Measurements from ENCODE around the gene CARS2.
"Not testable (repeated sequence)": the region's sequence is repeated elsewhere in the genome, so short reads cannot be mapped to it uniquely, and the experiment has no call there.

The CARS2 gene

DNA sequence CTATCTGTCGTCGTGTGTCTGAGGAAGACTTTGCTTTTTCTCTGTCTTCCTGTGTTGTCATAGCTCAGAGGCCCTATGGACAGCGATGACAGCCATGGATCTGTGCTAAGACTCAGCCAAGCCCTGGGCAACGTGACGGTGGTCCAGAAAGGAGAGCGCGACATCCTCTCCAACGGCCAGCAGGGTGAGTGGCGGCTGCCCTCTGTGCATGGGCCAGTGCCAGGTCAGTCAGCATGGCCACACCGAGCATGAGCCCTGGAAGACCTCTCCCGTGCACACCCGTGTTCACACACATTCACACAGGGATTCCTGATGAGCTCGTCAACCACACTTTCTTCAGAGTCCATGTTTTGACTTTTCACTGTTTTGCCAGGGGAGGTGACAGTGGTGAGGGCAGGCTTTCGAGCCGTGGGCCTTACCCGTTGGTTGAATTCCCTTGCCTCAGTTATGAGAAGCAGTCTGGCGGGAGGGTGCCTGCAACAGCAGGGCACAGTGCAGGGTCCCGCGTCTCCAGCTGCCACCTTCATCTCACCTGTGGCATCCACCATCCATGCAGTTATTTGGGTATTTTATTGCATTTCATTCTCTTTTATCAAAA lies 70.4 kb downstream of the CARS2 start:
- no peak for DNase-seq

DNA sequence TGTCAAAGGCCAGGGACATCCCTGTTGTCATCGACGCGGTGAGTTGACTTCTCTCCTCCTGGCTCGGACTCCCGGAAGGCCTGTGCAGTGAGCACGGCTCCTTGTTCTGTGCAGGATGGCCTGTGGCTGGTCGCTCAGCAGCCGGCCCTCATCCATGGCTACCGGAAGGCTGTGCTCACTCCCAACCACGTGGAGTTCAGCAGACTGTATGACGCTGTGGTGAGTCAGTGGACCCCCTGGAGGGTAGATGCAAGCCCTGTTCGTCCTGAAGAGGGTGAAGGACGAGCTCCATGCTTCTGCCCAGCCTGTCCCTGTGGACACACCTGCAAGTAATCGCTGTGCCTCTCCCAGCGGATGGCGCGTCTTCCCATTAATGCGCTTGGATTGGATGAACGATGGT lies 71.4 kb downstream of the CARS2 start:
- no peak for DNase-seq

DNA sequence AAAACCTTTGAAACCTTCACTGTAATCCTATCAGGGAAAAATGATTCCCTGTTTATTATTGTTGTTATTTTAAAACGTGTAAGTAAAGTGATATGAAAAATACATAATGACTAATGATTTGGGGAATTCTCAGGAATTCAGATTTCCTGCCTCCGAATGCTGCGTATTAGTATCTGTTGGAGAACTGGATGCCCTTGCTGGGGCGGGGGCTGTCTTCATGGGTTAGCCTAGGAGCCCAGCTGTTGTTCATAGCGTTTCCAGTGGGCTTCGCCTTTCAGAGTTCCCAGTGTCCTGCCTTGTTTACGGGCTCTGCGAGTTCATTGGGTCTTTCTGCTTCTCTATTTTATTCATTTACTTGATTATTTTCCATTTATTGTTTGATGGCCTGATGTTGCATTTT lies 72.1 kb downstream of the CARS2 start:
- no peak for DNase-seq

DNA sequence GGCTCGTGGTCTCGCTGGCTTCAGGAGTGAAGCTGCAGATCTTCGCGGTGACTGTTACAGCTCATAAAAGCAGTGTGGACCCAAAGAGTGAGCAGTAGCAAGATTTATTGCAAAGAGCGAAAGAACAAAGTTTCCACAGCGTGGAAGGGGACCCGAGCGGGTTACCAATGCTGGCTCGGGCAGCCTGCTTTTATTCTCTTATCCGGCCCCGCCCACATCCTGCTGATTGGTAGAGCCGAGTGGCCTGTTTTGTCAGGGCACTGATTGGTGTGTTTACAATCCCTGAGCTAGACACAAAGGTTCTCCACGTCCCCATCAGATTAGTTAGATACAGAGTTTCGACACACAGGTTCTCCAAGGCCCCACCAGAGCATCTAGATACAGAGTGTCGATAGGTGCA lies 73.7 kb downstream of the CARS2 start:
- DNase-seq, result not testable (repeated sequence)

DNA sequence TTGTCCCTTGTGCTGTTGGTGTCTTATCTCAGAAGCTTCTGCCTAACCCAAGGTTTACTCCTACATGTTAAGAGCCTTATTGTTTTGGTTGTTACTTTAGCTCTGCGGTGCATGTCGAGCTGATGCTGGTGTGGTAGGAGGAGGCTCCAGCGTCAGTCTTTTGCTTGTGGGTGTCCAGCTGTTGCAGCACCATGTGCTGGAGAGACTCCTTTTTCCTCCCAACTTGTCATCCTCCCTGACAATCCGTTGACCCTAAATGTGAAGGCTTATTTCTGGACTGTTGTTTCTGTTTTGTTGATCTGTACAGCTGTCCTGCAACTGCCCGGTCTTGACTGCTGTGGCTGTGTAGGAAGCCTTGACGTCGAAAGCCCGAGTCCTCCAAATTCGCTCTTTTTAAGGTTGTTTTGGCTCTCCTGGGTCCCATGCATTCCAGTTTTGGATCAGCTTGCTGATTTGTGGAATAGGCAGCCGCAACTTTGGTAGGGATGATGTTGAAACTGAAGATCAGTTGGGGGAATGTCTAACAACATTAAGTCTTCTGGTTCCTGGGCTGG lies 75.3 kb downstream of the CARS2 start:
- no peak for DNase-seq

DNA sequence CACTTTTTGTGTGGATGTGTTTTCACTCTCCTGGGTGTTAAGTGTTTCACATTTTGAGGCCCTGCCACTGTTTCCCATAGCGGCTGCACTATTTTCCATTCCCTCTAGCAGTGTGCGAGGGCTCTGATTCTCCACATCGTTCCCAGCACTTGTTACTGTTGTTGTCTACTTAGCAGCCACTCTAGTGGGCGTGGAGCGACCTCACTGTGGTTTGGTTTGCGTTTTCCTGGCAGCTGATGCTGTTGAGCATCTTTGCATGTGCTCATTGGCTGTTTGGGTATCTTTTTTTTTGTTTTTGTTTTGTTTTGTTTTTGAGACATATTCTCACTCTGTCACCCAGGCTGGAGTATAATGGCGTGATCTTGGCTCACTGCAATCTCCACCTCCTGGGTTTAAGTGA lies 76.2 kb downstream of the CARS2 start:
- DNase-seq, result no peak

DNA sequence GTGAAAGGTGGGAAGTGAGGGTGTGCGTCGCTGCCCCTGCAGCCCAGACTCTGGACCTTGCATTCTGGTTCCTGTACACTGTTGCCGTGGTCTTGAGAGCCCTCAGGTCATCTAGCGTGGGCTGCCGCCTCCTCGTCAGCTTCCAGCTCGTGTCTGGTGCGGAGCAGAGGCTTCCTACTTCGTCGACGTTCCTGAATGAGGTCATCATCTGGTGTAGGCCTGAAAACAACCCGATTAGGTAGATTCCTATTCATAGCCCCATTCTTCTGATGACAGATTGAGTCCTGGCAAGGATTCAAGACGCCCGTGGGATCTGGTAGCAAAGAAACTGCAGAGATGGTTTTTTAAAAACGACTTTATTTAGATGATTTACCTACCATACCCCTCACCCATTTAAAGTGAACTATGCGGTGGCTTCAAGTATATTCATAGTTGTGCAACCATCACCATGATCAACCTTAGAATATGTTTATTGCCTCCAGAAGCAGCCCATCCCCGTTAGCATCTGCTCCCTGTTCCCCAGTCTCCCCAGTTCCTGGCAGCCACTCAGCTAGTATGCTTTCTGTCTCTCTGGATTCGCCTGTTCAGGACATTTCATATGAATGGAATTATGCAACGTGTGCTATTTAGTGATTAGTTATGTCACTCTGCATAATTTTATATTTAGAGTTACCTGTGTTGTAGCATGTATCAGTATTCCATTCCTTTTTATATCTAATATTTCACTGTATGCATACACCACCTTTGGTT lies 76.8 kb downstream of the CARS2 start:
- no peak for DNase-seq

DNA sequence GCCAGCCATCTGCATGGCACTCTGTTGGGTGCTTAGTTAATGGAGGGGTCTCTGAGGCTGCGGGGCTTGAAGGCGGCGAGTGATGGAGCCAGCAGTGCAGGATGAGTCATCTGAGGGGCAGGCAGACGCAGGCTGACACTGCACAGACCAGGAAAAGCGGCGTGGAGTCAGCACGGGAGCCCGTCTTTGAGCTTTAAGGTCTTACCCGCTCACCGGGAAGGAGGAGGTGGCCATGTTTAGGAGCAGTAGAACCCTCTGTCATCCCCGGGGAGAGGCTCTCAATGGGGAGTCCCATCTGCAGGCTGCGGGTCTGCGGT lies 77.5 kb downstream of the CARS2 start:
- DNase-seq, result no peak

DNA sequence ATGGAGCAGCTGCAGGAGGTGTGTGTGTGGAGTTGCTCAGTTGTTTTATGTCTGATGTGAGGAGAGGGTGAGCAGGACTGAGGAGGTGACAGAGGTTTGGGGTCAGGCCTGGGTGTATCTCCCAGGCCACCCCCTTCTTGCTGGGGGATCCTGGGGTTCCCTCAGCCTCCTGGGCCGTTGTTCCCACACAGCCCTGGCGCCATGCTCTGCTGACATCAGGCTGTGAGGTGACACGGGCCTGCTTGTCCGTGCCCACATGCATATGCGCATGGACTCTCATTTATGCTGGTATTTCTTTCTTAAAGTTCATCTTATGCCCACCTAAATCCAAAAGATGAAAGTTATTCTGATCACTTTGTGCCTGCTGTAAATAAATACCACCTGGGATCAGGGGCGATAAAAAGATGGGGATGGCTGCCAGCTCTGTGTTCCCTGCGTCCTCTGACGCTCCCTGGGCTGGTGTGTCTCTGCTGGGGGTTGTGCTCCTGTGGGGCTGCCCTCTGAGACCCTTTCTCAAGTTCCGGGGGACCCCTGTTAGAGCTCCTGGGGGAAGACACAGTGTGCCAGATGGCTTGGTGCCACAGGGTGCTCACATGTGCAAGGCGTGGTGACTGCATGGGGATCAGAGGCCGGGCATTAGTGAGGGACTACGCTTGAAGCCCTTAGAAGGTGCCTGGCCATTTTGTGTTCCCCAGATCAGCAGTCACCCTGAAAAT lies 78.0 kb downstream of the CARS2 start:
- DNase-seq, result no peak

DNA sequence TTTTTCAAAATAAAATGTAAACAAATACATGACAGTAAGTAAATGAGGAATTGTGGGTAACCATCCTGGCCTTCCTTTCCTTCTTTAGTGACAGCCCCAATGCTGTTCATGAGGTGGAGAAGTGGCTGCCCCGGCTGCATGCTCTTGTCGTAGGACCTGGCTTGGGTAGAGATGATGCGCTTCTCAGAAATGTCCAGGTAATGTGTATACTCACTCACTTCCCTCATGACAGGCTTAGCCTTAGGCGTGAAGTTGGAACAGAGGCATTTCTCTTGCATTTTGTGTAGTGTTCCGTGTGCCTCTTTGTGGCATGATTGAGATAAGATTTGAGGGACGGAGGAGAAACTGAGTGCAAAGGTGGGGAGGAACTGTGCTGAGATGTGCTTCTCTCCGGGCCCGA lies 78.6 kb downstream of the CARS2 start:
- DNase-seq, result no peak

DNA sequence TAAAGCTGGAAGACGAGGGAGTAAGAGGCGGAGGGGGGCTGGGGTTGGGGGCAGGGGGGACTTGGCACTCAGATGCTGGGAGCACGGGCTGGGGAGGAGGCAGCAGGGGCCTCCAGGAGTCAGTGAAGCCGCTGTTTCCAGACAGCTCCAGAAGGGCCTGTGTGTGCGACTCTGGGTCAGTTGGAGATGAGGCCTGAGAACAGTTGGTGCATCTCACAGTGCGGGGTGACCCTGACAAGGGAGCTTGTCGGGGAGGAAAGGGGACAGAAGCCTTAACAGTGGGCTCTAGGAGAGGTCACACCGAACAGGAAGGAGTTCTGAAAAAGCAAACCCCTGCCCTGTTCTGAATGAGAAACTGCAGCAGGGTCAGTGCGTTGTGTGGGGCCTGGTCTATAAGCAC lies 79.4 kb downstream of the CARS2 start:
- no peak for DNase-seq

DNA sequence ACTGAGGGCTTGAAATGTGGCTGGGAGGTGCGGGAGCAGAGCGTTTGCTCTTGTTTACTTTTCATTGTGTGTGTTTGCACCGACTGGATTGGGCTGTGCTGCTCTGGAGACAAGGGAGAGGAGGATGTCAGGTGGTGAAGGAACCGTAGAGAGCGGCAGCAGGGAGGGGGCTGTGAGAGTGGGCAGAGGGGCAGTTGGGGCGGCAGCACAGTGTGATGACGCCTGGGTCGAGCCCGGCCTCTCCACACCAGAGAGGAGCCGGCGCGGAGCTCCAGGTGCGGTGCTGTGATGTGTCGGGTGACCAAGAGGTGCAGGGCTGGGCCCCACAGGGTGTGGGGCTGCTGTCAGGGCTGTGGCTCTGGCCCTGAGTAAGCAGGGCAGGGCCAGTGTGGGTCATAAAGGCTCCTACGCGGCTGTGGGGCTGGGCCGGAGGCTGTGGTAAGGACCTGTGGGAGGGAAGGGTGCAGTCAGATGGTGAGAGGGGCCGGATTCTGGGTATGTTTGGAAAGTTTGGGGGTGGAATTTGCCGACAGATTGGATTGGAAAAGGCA lies 80.1 kb downstream of the CARS2 start:
- DNase-seq, result no peak

DNA sequence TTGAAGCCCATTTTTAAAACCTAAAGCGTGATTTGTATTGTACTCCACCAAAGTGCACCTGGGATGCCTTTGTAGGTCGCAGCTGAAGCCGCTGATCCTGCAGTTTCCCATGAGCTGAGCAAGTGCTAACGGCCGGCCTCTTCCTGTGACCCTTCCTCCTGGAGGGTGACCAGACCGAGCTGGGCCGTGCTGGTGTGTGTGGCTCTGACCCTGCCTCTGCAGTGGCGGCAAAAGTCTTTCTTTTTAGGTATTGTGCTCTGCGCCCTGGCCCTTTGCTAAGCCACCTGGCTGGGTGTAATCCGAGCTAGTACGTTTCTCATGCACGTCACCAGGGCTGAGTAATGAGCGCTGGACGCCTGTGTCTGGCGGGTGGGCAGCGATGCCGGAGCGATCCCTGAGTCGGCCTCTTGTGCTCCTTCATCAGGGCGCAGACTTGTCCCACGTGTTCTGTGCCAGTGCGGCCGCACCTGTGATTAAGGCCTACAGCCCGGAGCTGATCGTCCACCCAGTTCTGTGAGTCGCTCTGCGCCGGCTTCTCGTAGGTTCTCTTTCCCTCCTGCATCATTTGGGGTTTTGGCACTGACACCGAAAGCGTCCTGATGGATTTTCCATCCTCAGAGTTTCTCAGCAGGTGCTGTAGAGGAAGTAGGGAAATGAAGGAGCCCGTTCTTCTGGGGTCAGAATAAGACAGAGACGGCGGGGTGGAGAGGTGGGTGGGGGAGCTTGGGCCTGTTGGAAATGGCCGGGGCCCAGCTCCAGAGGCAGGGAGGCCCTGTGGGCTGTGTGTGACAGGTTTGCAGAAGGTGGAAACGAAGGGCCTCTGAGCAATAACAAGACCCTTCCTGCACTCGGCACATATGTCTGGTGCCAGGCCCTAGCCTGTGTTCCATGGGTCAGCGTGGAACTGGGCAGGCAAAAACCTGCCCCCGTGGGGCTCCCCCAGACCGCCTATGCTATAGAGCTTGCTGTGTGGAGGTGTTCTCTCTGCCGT lies 80.9 kb downstream of the CARS2 start:
- DNase-seq, result no peak

DNA sequence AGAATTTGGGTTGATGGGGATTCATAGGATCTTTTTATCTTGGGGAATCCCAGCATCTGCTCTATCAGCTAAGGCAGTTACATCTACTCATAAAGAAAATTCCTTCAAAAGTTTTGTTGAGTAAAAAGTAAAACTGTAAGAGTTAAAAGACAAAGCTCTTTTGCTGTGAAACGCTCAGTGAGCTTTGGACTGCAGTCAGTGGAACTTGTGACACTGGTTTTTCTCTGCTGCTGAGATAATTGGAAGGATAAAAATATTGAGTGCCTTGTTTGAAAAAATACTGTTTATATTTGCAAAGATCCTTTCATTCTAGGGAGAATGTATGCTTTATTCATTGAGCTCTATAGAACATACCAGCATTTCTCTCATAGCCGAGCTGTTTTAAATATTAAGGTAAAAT lies 85.3 kb downstream of the CARS2 start:
- DNase-seq, result no peak

DNA sequence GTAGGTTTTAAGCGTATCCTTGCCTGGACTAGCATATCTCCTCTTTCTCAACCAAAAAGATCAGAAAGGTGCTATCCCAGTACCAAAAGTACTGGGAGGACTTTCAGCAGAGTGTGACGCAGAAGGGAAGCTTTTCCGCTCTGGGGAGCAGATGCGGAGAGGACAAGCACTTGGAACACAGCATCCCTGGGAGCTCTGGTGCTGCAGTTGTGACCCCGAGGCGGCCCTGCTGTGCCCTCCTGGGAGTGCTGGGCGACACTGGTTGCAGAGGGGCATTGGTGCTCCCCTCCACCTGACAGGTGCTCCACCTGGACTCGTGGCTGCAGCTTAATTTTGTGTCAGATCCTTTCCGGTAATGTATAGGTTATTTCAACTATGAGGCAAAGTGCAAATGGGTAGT lies 87.1 kb downstream of the CARS2 start:
- no peak for DNase-seq

DNA sequence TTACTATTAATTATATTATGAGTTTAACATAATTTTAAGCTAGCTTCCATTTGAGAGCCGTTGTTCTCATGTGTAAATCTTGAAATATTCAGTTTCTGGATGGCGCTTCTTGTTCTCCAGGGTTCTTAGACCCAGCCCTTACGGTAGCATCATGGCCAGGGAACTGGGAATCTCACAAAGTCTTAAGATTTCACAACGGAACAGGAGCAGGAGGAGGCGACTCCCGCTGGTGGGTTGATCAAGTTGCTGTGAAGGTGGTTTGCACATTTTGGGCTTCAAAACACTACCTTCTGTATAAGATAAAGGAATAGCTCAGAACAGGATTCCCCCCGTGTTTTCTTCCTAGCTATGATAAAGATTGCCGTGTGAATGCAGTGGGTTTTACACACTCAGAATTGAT lies 87.7 kb downstream of the CARS2 start:
- no peak for DNase-seq

DNA sequence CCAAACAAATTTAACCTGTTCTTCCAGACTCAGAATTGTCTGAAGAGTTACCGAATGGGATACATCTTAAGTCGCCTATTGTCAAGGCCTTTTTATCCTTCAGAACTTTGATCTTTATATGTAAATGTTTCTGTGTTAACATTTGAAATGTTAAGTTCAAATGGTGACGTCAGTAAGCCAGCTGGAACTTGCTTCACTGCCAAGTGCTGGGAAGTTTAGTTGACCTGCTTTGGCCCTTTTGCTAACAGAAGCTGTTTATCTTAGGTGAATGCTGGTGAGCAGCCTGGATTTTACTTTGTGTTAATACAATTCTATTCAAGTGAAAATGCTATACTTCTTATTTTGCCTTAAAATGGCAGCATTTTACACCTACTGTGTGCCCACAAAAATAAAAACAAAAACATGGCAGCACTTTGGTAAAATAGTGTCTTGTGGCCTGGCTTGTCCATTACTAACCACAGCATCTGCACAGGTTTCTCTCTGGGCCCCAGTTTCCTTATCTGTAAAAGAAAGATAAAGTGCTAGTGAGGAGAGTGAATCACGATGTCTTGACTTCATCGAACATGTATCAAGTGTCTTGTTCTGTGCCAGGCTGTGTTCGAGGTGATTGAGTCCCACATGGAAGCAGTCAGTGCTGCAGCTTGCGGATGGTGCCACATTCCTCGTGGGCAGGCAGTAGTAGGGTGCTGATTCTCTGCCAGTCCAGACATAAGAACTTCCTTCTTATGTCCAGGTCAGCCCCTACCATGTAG lies 88.4 kb downstream of the CARS2 start:
- DNase-seq, result no peak

DNA sequence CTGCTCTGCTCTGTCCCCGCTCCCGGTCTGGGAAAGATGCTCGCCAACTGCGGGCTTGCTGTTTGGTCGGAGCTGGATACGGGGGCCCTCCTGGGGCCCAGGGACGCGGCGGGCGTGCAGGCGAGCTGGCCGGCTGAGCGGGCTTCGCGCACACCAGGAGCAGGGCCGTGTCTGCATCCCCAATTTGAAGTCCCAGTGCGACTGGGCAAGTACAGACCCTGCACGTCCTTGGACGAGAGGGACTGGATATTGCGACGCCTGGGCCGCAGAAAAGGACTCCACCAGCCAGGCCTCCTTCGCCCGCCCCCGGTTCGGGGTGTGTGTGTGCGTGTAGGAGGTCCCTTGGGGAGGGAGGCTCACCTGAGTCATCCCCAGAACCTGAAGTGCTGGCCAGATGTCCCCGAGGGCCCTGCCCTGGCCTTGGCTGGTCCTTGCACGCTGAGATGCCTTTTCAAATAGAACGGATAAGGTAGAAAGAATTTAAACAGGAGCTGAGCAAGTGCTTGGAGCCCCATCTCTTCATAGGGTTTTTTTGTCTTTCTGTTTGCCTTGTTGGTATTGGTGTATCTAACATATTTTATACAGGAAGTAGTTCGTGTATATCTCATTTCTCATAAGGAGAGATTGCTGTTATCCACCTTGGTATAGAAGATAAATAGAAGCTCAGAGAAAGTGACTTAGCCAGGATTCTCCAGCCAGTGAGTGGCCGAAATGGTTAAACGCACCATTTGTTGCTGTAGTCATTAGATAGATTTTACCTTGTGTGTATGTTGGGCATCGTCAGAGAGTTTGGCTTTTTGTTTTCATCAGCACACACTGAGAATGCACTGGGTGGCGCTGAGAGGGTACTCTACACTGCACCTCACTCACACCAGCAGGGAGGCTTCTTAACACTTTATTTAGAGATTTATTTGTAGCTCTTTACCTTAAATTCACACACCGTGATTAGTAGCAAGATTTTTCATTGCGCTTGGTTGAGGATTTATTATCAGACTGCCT lies 89.5 kb downstream of the CARS2 start:
- peak; percentile 16 for DNase-seq

DNA sequence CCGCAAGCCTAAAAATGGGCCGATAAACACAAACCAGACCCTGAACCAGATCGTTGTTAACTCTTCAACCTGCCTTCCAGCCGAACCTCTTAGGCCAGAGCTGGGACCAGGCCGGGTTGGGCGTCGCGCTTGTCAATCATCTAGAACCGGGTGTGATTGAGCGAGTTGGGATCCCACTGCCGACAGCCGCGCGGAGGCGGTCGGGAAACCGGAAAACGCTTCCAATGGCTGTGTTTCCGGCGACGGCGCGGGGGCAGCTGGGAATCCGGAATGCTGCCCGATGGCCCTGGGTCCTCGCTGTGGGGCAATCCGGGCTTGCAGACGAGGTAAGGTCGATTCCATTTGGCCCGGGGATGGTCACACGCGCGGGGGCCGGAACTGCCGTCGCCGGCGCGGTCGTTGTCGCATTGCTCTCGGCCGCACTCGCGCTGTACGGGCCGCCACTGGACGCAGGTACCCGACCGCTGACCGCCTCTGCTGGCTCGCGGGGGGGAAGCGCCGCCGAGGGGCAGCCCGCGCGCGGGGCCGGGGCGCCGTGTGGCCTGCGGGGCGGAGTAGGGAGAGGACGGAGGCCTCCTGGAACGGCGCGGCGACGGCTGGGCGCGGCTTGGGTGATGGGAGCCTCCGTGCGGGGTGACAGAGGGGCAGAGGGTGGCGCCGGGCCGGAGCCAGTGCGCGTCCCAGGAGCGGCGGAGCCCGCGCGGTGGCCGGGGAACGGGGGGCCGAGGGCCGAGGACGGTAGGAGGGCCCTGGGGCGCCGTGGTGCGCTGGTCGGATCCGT lies 90.4 kb downstream of the CARS2 start, which contains the start of gene NAXD:
NAXD (plus strand) TSS at position 224 of the 781 bp plus-strand sequence; CDS start at position 281, 57 bp downstream.
- peak; percentile 61 for DNase-seq

DNA sequence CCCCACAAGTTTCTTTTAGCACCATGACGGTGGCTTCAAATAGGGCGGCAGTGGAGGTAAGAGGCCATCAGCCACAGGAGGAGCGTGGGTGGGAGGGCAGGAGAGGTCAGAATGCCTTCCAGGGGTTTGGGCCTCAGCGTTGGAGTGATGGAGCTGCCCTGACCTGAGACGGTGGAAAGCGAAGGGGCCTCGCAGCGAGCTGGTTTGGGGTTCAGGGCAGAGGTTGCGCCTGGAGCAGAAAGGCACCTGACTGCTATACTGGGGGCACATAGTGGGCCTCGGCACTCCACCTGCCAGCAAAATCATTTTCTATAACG lies 91.0 kb downstream of the CARS2 start:
- DNase-seq, result no peak

Data from activated gamma-delta T cell treated with Interleukin-2 at 50 U/mL for 16 hours (primary cell).